Measurements from ENCODE around the gene CYP1A2. TPM values are rescaled to one million over a fixed set of nuclear protein-coding genes. Genes with fewer than 3 reads are reported as not detected.

Gene CYP1A2, protein sequence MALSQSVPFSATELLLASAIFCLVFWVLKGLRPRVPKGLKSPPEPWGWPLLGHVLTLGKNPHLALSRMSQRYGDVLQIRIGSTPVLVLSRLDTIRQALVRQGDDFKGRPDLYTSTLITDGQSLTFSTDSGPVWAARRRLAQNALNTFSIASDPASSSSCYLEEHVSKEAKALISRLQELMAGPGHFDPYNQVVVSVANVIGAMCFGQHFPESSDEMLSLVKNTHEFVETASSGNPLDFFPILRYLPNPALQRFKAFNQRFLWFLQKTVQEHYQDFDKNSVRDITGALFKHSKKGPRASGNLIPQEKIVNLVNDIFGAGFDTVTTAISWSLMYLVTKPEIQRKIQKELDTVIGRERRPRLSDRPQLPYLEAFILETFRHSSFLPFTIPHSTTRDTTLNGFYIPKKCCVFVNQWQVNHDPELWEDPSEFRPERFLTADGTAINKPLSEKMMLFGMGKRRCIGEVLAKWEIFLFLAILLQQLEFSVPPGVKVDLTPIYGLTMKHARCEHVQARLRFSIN
- total RNA-seq: not detected

DNA sequence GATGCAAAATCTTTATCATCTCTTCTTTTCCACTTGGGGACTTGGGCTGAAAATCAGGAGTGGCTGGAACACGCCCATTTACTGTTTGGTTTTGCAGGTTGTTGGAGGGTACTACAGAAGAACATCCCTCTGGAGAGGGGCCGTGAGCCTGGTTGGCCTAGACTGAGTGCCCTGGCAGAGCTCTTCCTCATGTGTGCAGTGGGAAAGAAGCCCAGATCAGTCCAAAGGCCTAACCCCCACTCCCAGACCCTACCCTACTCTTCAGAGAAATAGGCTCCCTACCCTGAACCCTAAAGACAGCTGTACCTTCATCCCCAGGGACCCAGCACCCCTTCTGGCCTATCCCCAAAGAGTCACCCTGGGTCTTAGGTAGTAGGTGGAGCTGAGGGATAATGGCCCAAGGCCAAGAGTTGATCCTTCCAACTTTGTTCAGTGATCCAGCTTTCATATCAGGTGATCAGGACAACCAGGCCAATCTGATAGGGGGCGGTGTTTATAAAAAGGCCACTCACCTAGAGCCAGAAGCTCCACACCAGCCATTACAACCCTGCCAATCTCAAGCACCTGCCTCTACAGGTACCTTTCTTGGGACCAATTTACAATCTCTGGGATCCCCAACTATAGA is at the start of gene CYP1A2:
CYP1A2 (plus strand) TSS at position 524 of the 625 bp plus-strand sequence. CDS start 894 bp downstream, outside the sequence.
- WGBS: 73% methylated on average over 3 of the region's 3 CpGs
- no peak for TF ChIP-seq POLR2AphosphoS5 (IDR thresholded peaks at IDR 0.05)
- TF ChIP-seq POLR2A (IDR thresholded peaks at IDR 0.05): no peak
- TF ChIP-seq, protein P1, sequence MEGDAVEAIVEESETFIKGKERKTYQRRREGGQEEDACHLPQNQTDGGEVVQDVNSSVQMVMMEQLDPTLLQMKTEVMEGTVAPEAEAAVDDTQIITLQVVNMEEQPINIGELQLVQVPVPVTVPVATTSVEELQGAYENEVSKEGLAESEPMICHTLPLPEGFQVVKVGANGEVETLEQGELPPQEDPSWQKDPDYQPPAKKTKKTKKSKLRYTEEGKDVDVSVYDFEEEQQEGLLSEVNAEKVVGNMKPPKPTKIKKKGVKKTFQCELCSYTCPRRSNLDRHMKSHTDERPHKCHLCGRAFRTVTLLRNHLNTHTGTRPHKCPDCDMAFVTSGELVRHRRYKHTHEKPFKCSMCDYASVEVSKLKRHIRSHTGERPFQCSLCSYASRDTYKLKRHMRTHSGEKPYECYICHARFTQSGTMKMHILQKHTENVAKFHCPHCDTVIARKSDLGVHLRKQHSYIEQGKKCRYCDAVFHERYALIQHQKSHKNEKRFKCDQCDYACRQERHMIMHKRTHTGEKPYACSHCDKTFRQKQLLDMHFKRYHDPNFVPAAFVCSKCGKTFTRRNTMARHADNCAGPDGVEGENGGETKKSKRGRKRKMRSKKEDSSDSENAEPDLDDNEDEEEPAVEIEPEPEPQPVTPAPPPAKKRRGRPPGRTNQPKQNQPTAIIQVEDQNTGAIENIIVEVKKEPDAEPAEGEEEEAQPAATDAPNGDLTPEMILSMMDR (IDR thresholded peaks at IDR 0.05): no peak
- TF ChIP-seq EP300 (IDR thresholded peaks at IDR 0.05): no peak
- no peaks in the 10 kb centered on the region for H3K9me3 ChIP-seq
- H3K36me3 ChIP-seq: no peaks in the 10 kb centered on the region
- H3K27ac ChIP-seq: no peak within 1 kb of the TSS
- DNase-seq (ENCODE audit: low spot score in 2 of 2): no peak
- peaks cover 12% of the 10 kb centered on the region for H3K27me3 ChIP-seq
- no peaks in the 10 kb centered on the region for H3K4me1 ChIP-seq
- H3K4me3 ChIP-seq: no peak within 1 kb of the TSS

GRCh38 chr15:74709011-74709410 is 39.6 kb upstream of the CYP1A2 start:
- no peak for DNase-seq (ENCODE audit: low spot score in 2 of 2)
- Histone ChIP-seq H3K27me3 (peaks cover 14% of the 10 kb centered on the region), H3K36me3 (no peaks in the 10 kb centered on the region), H3K9me3 (no peaks in the 10 kb centered on the region), H3K4me1 (no peaks in the 10 kb centered on the region), H3K27ac (no peak overlapping the region), H3K4me3 (no peak overlapping the region)
- 72% methylated on average over 1 of the region's 1 CpG for WGBS
- TF ChIP-seq POLR2A (IDR thresholded peaks at IDR 0.05) (no peak), EP300 (IDR thresholded peaks at IDR 0.05) (no peak), POLR2AphosphoS5 (IDR thresholded peaks at IDR 0.05) (no peak)
- TF ChIP-seq, protein P1 (IDR thresholded peaks at IDR 0.05): no peak

DNA sequence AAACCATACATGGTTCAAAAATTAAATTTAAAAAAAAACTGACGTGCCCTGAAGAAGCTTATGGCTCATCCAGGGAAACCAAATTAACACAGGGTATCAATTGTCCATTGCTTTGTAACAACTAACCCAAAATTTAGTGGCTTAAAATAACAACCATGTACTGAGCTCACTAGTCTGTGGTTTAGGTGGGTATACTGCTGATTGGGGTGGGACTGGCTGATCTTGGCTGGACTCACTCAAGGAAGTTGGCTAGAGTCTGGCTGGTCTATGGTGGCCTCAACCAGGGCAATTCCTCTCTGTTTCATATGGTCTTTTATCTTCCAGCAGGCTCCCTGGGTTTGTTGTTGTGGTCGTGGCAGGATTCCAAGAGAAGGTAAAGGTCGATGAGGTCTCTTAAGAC is 38.8 kb upstream of the CYP1A2 start:
- no peak for DNase-seq (ENCODE audit: low spot score in 2 of 2)
- WGBS: 73% methylated on average over 3 of the region's 3 CpGs
- Histone ChIP-seq H3K4me1 (no peaks in the 10 kb centered on the region), H3K9me3 (no peaks in the 10 kb centered on the region), H3K27ac (no peak overlapping the region), H3K4me3 (no peak overlapping the region), H3K36me3 (no peaks in the 10 kb centered on the region), H3K27me3 (peaks cover 8% of the 10 kb centered on the region)
- TF ChIP-seq, protein P1 (IDR thresholded peaks at IDR 0.05): no peak
- no peak for TF ChIP-seq POLR2A (IDR thresholded peaks at IDR 0.05)

DNA sequence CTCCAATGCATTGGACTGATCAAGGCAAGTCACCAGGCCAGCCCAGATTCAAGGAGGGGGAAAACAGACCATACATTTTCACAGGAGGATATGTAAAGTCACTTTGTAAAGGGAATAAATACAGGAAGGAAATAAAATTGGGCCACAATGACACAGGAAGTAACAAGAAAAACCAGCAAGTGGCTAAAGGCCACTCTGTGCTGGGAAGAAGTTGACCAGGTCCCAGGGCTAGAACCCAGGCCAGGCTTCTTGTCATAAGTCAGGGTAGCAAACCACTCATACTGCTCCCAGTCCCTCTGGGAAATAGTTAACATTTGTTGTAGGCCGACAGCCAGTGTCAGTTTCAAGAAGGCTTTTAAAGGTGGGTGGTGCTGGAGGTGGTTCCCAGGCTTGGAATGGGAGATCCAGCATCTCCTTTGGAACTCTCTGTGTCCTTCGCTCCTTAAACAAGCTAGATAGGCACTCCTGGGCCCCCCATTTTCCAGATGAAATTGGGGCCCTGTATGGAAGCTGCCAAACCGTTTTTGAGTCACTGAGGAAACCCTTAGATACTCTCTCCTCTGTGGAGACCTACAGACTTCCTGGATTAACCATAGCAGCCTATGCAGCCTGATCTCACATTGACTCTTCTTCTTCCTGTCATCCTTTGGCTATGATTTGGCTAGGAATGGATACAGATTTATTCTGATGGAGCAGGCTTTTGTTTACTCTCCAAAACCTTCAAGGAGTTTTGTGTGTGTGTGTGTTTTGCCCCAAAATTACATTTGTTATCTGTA is 38.1 kb upstream of the CYP1A2 start:
- H3K27me3 ChIP-seq: peaks cover 8% of the 10 kb centered on the region
- H3K4me3 ChIP-seq: no peak overlapping the region
- TF ChIP-seq POLR2A (IDR thresholded peaks at IDR 0.05) (no peak), EP300 (IDR thresholded peaks at IDR 0.05) (no peak), POLR2AphosphoS5 (IDR thresholded peaks at IDR 0.05) (no peak)
- TF ChIP-seq, protein P1 (IDR thresholded peaks at IDR 0.05): no peak
- H3K27ac ChIP-seq: no peak overlapping the region
- H3K9me3 ChIP-seq: no peaks in the 10 kb centered on the region
- 48% methylated on average over 3 of the region's 3 CpGs for WGBS
- no peaks in the 10 kb centered on the region for H3K4me1 ChIP-seq
- no peaks in the 10 kb centered on the region for H3K36me3 ChIP-seq
- DNase-seq (ENCODE audit: low spot score in 2 of 2): peak in 1 of 2 donors; percentile 55
